HCT116 (cell line): ENCODE data around the gene NFATC1.

Experiments used
- EZH2 ChIP-seq: fragments of 200-600 bp; sonication (generic); IDR thresholded peaks from 2 replicates; pipeline ENCODE4 v1.6.1; 2017; ENCODE audit warnings: antibody characterized with exemption, mixed run types
- POLR2A ChIP-seq: IDR thresholded peaks from 2 replicates; pipeline ENCODE4 v1.7.0; 2011; ENCODE audit warnings: borderline replicate concordance; ENCODE audit not compliant: insufficient read depth, insufficient read length; ENCODE audit errors: extremely low read depth
- SP1 ChIP-seq: IDR thresholded peaks from 2 replicates; pipeline ENCODE4 v1.6.1; 2012; ENCODE audit warnings: low read depth
- YY1 ChIP-seq: IDR thresholded peaks from 2 replicates; pipeline ENCODE4 v1.6.1; 2011; ENCODE audit warnings: low read length, low read depth, moderate library complexity, mild to moderate bottlenecking; ENCODE audit not compliant: insufficient replicate concordance; ENCODE audit errors: extremely low read depth
- TF ChIP-seq, protein P1 (sequence below), 3 experiments: fragments of 200-600 bp in 1 of 3; sonication (generic) in 1 of 3; IDR thresholded peaks in 2 of 3; conservative IDR thresholded peaks in 1 of 3; 2 replicates each; pipeline ENCODE4 v1.5.1; 2012 to 2017; ENCODE audit warnings: low read depth in 2 of 3, low read length in 2 of 3, antibody characterized with exemption in 1 of 3, borderline replicate concordance in 1 of 3, control low read depth in 1 of 3, mild to moderate bottlenecking in 1 of 3, mixed read lengths in 1 of 3, mixed run types in 1 of 3, moderate library complexity in 1 of 3; ENCODE audit not compliant: insufficient read depth in 1 of 3

- TF ChIP-seq, protein P1, sequence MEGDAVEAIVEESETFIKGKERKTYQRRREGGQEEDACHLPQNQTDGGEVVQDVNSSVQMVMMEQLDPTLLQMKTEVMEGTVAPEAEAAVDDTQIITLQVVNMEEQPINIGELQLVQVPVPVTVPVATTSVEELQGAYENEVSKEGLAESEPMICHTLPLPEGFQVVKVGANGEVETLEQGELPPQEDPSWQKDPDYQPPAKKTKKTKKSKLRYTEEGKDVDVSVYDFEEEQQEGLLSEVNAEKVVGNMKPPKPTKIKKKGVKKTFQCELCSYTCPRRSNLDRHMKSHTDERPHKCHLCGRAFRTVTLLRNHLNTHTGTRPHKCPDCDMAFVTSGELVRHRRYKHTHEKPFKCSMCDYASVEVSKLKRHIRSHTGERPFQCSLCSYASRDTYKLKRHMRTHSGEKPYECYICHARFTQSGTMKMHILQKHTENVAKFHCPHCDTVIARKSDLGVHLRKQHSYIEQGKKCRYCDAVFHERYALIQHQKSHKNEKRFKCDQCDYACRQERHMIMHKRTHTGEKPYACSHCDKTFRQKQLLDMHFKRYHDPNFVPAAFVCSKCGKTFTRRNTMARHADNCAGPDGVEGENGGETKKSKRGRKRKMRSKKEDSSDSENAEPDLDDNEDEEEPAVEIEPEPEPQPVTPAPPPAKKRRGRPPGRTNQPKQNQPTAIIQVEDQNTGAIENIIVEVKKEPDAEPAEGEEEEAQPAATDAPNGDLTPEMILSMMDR (IDR thresholded peaks at IDR 0.05 in 2 of 3, conservative IDR thresholded peaks at IDR 0.05 in 1 of 3; ENCODE audit: borderline replicate concordance in 1 of 3, insufficient read depth in 1 of 3, low read depth in 2 of 3, low read length in 2 of 3), result no peak
- TF ChIP-seq SP1 (no peak), YY1 (no peak), POLR2A (no peak), EZH2 (no peak)
Observed at GRCh38 chr18:79416677-79417052, 20.9 kb downstream of the NFATC1 start.
